K562 (cell line): ENCODE measurements around the gene THAP11. TPM values are rescaled to one million over a fixed set of nuclear protein-coding genes. Genes with fewer than 3 reads are reported as not detected.
A peak's percentile ranks its signal among the peaks of the same experiment; 100 is the strongest.

Experiments
- ATAC-seq: fragments of 200-7000 bp; cut with Tn5 transposase; 3 replicates; pipeline ENCODE4 v1.9.1; 2020; ENCODE audit warnings: moderate library complexity
- BruUV-seq: library from RNA; stranded (reverse); fragments of 400-500 nt; replicated peaks from 2 replicates; lab custom pipeline; 2021; lab: Mats Ljungman, UMichigan
- CTCF ChIA-PET: fragments of 300-600 bp; formaldehyde crosslinking; extraction: SDS; loops from one replicate; lab custom pipeline; 2021; ENCODE audit warnings: low intra/inter-chr PET ratio; lab: Yijun Ruan, JAX
- POLR2A ChIA-PET: fragments of 300-600, 350-650 bp; sonication (Branson Sonifier 250); formaldehyde crosslinking; extraction: SDS; loops from one replicate; lab custom pipeline; 2021; ENCODE audit warnings: antibody characterized with exemption, inconsistent platforms; lab: Yijun Ruan, JAX
- DNase-seq, 4 experiments: peaks; one replicate each; pipeline versions ENCODE4 v3.0.0 to v3.0.0-alpha.2; 2011 to 2018; ENCODE audit warnings: low spot score in 3 of 4, mixed read lengths in 3 of 4; ENCODE audit errors: extremely low read depth in 1 of 4
- FAIRE-seq: peaks from 2 replicates; lab custom pipeline; 2011; peaks lifted over from hg19 to GRCh38; lab: Jason Lieb, UNC
- H2AFZ ChIP-seq: 2 replicates; pipeline ENCODE4 v1.6.0; 2011; ENCODE audit warnings: low read depth, low read length, control low read depth, inconsistent platforms
- H3K27ac ChIP-seq: fragments of 200-600 bp; 3 replicates; pipeline ENCODE4 v1.8.0; 2011; ENCODE audit warnings: low read depth, mild to moderate bottlenecking, control low read depth, inconsistent platforms, low read length, moderate library complexity, mixed read lengths; ENCODE audit errors: extremely low read depth
- H3K27me3 ChIP-seq, 2 experiments: fragments of 300-600 bp in 1 of 2; 2 replicates in 1 of 2; 3 replicates in 1 of 2; pipeline versions ENCODE4 v1.6.0 to v1.8.0; 2011; ENCODE audit warnings: inconsistent platforms in 2 of 2, low read length in 2 of 2, mild to moderate bottlenecking in 1 of 2, mixed read lengths in 1 of 2, moderate library complexity in 1 of 2; ENCODE audit not compliant: control insufficient read depth in 2 of 2, insufficient read depth in 2 of 2
- H3K36me3 ChIP-seq: fragments of 300-600 bp; 3 replicates; pipeline ENCODE4 v1.8.0; 2011; ENCODE audit warnings: mild to moderate bottlenecking, low read length, inconsistent platforms; ENCODE audit not compliant: control insufficient read depth, insufficient read depth
- H3K4me1 ChIP-seq, 2 experiments: fragments of 200-600 bp in 1 of 2; replicated peaks in 1 of 2; 2 replicates in 1 of 2; 3 replicates in 1 of 2; pipeline versions ENCODE4 v1.5.1 to v1.8.0; 2011; ENCODE audit warnings: inconsistent platforms in 2 of 2, low read length in 2 of 2, mild to moderate bottlenecking in 1 of 2, mixed read lengths in 1 of 2, moderate library complexity in 1 of 2; ENCODE audit not compliant: control insufficient read depth in 2 of 2, insufficient read depth in 2 of 2
- H3K4me2 ChIP-seq: 2 replicates; pipeline ENCODE4 v1.6.1; 2011; ENCODE audit warnings: low read length, control low read depth, inconsistent platforms, mixed read lengths; ENCODE audit not compliant: insufficient read depth
- H3K4me3 ChIP-seq: fragments of 200-600 bp; sonication (generic), shearing (Covaris generic); 2 replicates; pipeline ENCODE4 v1.5.1; 2016; ENCODE audit warnings: control low read depth, inconsistent platforms
- H3K79me2 ChIP-seq: fragments of 200-600 bp; 3 replicates; pipeline ENCODE4 v1.8.0; 2011; ENCODE audit warnings: low read length, inconsistent platforms; ENCODE audit not compliant: control insufficient read depth, insufficient read depth
- H3K9ac ChIP-seq, 2 experiments: 2 replicates each; pipeline versions ENCODE4 v1.6.0 to v1.6.1; 2011; ENCODE audit warnings: low read depth in 2 of 2, low read length in 2 of 2, control low read depth in 1 of 2, inconsistent platforms in 1 of 2, mild to moderate bottlenecking in 1 of 2, mixed read lengths in 1 of 2; ENCODE audit not compliant: insufficient read depth in 1 of 2
- H3K9me1 ChIP-seq: one replicate; pipeline ENCODE4 v1.6.0; 2011; ENCODE audit warnings: inconsistent platforms, mild to moderate bottlenecking, low read length, moderate library complexity; ENCODE audit not compliant: control insufficient read depth, insufficient read depth
- H3K9me3 ChIP-seq: replicated peaks from 2 replicates; pipeline ENCODE4 v1.5.1; 2011; ENCODE audit warnings: low read depth, low read length, inconsistent platforms; ENCODE audit not compliant: control insufficient read depth, insufficient read depth
- H4K20me1 ChIP-seq: replicated peaks from 2 replicates; pipeline ENCODE4 v1.6.1; 2011; ENCODE audit warnings: low read length, inconsistent platforms, mixed read lengths; ENCODE audit not compliant: control insufficient read depth, insufficient read depth
- EP300 ChIP-seq: IDR thresholded peaks from 2 replicates; pipeline ENCODE4 v1.6.1; 2012; ENCODE audit warnings: low read length, improper control_type of control experiment
- MEIS2 ChIP-seq: fragments of 450-650 bp; IDR thresholded peaks from 2 replicates; pipeline ENCODE4 v1.6.1; 2014; ENCODE audit warnings: mild to moderate bottlenecking; ENCODE audit not compliant: partially characterized antibody
- PHTF2 ChIP-seq: fragments of 250-450 bp; sonication (Bioruptor Pico); IDR thresholded peaks from 2 replicates; pipeline ENCODE4 v1.5.0; 2021; ENCODE audit warnings: mild to moderate bottlenecking
- POLR2G ChIP-seq: fragments of 200-400 bp; formaldehyde crosslinking; IDR thresholded peaks from 2 replicates; pipeline ENCODE4 v1.6.1; 2017; ENCODE audit warnings: low read depth, mild to moderate bottlenecking, antibody characterized with exemption, low read length, moderate library complexity
- ZBTB33 ChIP-seq: sonication (generic); formaldehyde crosslinking; IDR thresholded peaks from 2 replicates; pipeline ENCODE4 v1.8.1; 2023; ENCODE audit warnings: mild to moderate bottlenecking, missing genetic modification reagents
- ZNF436 ChIP-seq: fragments of 250-450, 450-650 bp; sonication (Bioruptor Pico); formaldehyde crosslinking; IDR thresholded peaks from 2 replicates; pipeline ENCODE4 v1.7.0; 2020; ENCODE audit warnings: mild to moderate bottlenecking
- WGBS: fragments of 100-300 bp; shearing (Covaris generic); methylation state at CpG from one replicate; pipeline ENCODE4 v1.1.6; 2016; ENCODE audit warnings: low coverage, mixed read lengths; ENCODE audit not compliant: insufficient coverage; ENCODE audit errors: missing lambda C conversion rate; 5-methylcytosine and 5-hydroxymethylcytosine counted together
- in situ Hi-C: fragments of 300-500 bp; cut with MboI; formaldehyde crosslinking; loops from 4 replicates; pipeline ENCODE4 v1.15.0; 2018; ENCODE audit warnings: inconsistent platforms, mixed read lengths
- intact Hi-C: fragments of 100-400 bp; cut with micrococcal nuclease; formaldehyde crosslinking; loops from 2 replicates; pipeline ENCODE4 v1.14.2; 2022
- polyA plus RNA-seq, 8 experiments: library from polyadenylated mRNA; depleted of rRNA in 4 of 8; stranded (reverse) in 5 of 8; unstranded in 3 of 8; fragments of >200 nt; fragmentation: Nextera tagmentation in 2 of 8; fragmentation: Illumina TruSeq in 1 of 8; extraction: Ambion mirVana in 2 of 8; extraction: Trizol in 1 of 8; gene quantifications; 2 replicates each; pipeline versions ENCODE4 v1.2.1 to v1.2.3, GENCODE V29; 2011 to 2014; ENCODE audit warnings: inconsistent platforms in 1 of 8, missing spikeins in 1 of 8
- total RNA-seq, 7 experiments: library from RNA; depleted of rRNA in 6 of 7; stranded (reverse); fragments of >200 nt in 6 of 7; fragmentation: Illumina TruSeq in 2 of 7; extraction: Trizol in 2 of 7; gene quantifications; 2 replicates each; pipeline versions ENCODE4 v1.2.1 to v1.2.3, GENCODE V29; 2011 to 2021; ENCODE audit warnings: low replicate concordance in 1 of 7

The THAP11 gene
- total and polyA plus RNA-seq, 9 of the 15 experiments (the other 6 are each of a cell fraction or from before 2014, with no cell fraction given) = 2.4 to 31.6 (median 21.4) TPM

DNA sequence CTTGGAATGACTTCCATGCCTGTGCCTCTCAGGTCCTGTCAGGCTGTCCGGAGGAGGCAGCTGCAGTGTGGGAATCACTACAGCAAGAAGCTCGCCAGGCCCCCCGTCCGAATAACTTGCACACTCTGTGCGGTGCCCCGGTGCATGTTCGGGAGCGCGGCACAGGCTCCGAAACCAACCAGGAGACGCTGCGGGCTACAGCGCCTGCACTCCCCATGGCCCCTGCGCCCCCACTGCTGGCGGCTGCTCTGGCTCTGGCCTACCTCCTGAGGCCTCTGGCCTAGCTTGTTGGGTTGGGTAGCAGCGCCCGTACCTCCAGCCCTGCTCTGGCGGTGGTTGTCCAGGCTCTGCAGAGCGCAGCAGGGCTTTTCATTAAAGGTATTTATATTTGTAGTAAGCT lies 43.9 kb downstream of the THAP11 start:
- H3K36me3 ChIP-seq = peaks cover 42% of the 10 kb centered on the region; the same call in 2 of the 3 replicates
- H3K79me2 ChIP-seq = no peaks in the 10 kb centered on the region
- no peak overlapping the region for H3K4me2 ChIP-seq
- H3K9ac ChIP-seq = peak overlapping the region in 1 of 2 experiments; percentile 50; a peak in 2 of 4 replicates
- BruUV-seq = no TSS peak
- peaks cover 9 to 43% of the 10 kb centered on the region in 2 experiments; a peak in 4 of 5 replicates for H3K4me1 ChIP-seq
- no peak overlapping the region for H3K4me3 ChIP-seq
- no peak for DNase-seq
- intact Hi-C loops = loop anchor here (10.0 kb wide), 1 partner anchor 159 kb away; no protein-coding TSS in a partner anchor
- 93% methylated on average over 18 of the region's 19 CpGs for whole genome bisulfite sequencing
- CTCF ChIA-PET = no interaction called here
- TF ChIP-seq ZNF436 (CRISPR knock-in tag) (no peak), POLR2G (peak; percentile 59; the same call in 1 of the 2 replicates), MEIS2 (no peak), EP300 (no peak), PHTF2 (CRISPR knock-in tag) (no peak), ZBTB33 (CRISPR knock-in tag) (peak; percentile 88)
- TF ChIP-seq, all 486 proteins: peak for 2
- ATAC-seq (no peak), FAIRE-seq (no peak)
- Histone ChIP-seq H4K20me1 (peaks cover 19% of the 10 kb centered on the region), H3K9me3 (no peaks in the 10 kb centered on the region), H3K27me3 (no peaks in the 10 kb centered on the region), H2AFZ (no peak overlapping the region), H3K9me1 (no peaks in the 10 kb centered on the region), H3K27ac (no peak overlapping the region)
- in situ Hi-C loops = no loop called here
- POLR2A ChIA-PET = interaction anchor here (0.6 to 4.1 kb wide), 4 partner anchors 10 to 51 kb away, joined by 3 to 15 read pairs (median 6); partner anchors contain the start of genes EDC4 and PSMB10
